ENCODE results near the gene ZCCHC4.
"Not testable (repeated sequence)": the region's sequence is repeated elsewhere in the genome, so short reads cannot be mapped to it uniquely, and the experiment has no call there.

The ZCCHC4 gene

GRCh38 chr4:25308306-25308705 is 4.3 kb upstream of the ZCCHC4 start:
- Histone ChIP-seq H3K9me3 (ENCODE audit: control insufficient read depth, insufficient read depth, low read length) (no peaks in the 10 kb centered on the region), H3K4me1 (ENCODE audit: insufficient read depth, low read length) (no peaks in the 10 kb centered on the region), H3K9ac (ENCODE audit: low read depth, low read length) (no peak overlapping the region), H3K36me3 (ENCODE audit: insufficient read depth, low read length) (no peaks in the 10 kb centered on the region)

DNA sequence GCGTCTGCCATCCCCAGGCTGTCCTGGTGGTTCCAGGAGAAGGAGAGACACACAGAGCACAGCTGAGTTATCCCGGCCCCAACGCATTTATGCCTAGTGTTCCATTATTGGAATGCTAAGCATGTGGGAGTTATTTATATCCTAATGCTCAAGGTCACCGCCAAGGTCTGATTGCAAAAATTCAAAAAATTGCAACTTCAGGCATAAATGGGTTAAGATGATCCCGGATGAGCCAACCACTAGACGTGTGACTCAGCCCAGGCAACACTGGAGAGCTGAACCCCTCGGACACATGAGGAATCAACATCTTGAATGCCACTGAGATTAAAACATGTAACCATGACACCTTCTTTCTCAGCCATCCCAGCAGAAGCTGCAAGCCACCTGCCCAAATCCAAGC is 3.8 kb upstream of the ZCCHC4 start:
- no peak overlapping the region for H3K9ac ChIP-seq (ENCODE audit: low read depth, low read length)
- no peaks in the 10 kb centered on the region for H3K9me3 ChIP-seq (ENCODE audit: control insufficient read depth, insufficient read depth, low read length)
- H3K36me3 ChIP-seq (ENCODE audit: insufficient read depth, low read length) = no peaks in the 10 kb centered on the region
- H3K4me1 ChIP-seq (ENCODE audit: insufficient read depth, low read length) = no peaks in the 10 kb centered on the region

DNA sequence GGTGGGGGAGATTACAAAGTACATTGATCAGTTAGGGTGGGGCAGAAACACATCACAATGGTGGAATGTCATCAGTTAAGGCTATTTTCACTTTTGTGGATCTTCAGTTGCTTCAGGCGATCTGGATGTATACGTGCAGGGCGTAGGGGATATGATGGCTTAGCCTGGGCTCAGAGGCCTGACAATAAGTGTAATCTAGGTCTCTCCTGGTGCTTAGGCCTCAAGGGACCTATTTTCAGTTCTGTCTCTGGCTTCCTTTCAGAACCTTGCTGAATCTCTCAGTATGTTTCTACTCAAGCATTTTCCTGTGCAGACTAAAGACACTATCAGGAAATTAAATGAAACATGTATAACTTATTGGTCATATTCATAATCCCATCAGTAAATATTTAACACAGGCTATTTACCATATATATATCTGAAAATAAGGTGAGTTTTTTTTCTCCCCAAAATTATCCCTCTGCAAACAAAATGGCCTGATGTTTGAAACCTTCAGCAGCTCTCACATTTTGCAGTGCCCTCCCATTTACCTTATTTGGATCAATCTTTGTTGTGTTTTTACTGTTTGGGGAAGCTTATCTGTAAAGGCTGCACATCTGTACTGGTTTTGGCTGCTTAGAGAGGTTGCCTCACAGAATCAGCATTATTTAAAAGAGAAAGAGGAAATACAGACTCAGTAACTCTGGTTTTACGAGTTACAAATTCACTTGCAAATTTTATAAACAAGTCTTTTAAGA is 2.3 kb upstream of the ZCCHC4 start:
- Histone ChIP-seq H3K4me1 (ENCODE audit: insufficient read depth, low read length) (no peaks in the 10 kb centered on the region), H3K9me3 (ENCODE audit: control insufficient read depth, insufficient read depth, low read length) (no peaks in the 10 kb centered on the region), H3K9ac (ENCODE audit: low read depth, low read length) (no peak overlapping the region), H3K36me3 (ENCODE audit: insufficient read depth, low read length) (no peaks in the 10 kb centered on the region)

DNA sequence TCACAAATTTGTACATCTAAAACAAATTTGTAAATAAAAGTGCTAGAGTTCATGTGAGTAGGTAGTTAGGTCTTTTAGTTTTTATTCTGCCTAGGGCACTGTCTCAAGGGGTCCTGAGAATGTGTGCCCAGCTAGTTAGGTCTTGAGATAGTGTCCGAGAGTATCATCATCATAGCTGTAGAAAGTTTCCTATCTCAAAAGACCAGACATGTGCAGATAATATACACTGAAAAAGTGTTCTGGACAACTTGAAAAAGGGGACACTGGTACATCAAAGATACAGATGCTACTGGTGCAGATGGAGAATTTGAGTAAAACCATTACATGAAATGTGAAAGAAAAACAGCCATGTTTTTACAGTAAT is 1.8 kb upstream of the ZCCHC4 start:
- Histone ChIP-seq H3K9me3 (ENCODE audit: control insufficient read depth, insufficient read depth, low read length) (no peaks in the 10 kb centered on the region), H3K4me1 (ENCODE audit: insufficient read depth, low read length) (no peaks in the 10 kb centered on the region), H3K36me3 (ENCODE audit: insufficient read depth, low read length) (no peaks in the 10 kb centered on the region), H3K9ac (ENCODE audit: low read depth, low read length) (no peak overlapping the region)

DNA sequence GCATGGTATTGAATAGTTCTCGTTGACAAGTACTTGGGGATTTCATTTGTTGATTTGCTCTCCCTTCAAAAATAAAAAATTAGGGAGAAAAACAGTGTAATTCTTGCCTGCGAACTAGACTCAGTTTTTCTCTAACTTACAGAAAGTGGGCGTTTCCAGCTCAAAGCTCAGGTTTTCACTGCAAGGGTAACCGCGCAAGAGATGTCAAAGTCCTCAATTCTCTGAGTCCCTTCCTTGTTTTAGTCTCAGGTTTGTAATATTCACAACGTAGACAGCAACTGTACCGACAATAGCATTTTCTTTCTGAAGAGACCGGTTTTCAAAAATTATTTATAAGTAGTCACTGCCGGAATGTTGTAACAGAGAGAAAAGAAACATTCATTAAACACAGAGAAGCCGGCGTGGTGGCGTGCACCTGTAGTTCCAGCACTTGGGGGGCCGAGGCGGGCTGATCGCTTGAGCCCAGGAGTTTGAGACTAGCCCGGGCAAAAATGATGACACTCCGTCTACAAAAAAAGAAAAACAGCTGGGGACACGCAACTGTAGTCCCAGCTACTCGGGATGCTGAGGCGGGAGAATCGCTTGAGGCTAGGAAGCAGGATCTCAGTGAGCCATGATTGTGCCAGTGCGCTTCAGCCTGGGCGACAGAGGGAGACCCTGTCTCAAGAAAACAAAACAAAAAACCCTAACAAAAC is 774 bp downstream of the ZCCHC4 start:
- Histone ChIP-seq H3K36me3 (ENCODE audit: insufficient read depth, low read length) (no peaks in the 10 kb centered on the region), H3K9ac (ENCODE audit: low read depth, low read length) (peak overlapping the region; percentile 83), H3K4me1 (ENCODE audit: insufficient read depth, low read length) (no peaks in the 10 kb centered on the region), H3K9me3 (ENCODE audit: control insufficient read depth, insufficient read depth, low read length) (no peaks in the 10 kb centered on the region)

DNA sequence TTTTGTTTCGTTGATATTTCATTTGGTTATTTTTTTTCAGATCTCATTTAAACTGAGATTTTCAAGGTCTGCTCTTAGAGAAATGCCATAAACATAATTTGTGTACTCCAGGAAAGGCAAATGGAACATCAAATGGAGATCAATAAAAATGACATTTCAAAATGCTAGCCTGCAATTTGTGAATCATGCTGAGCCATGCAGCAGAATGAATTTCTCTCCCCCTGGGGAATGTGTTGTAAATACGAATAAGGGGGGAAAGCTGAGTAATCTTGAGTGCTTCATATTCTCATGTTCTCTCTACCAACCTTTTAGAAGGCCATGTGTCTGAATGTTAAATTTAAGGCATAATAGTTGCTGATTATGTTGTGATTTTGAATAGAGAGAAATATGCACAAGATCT is 7.8 kb downstream of the ZCCHC4 start:
- H3K36me3 ChIP-seq (ENCODE audit: insufficient read depth, low read length) = no peaks in the 10 kb centered on the region

GRCh38 chr4:25320773-25321172 is 8.2 kb downstream of the ZCCHC4 start:
- H3K4me1 ChIP-seq (ENCODE audit: insufficient read depth, low read length) = peaks cover 10% of the 10 kb centered on the region; the same call in 1 of the 2 replicates
- no peak overlapping the region for H3K9ac ChIP-seq (ENCODE audit: low read depth, low read length)
- no peaks in the 10 kb centered on the region for H3K9me3 ChIP-seq (ENCODE audit: control insufficient read depth, insufficient read depth, low read length)
- H3K36me3 ChIP-seq (ENCODE audit: insufficient read depth, low read length) = no peaks in the 10 kb centered on the region

More for the DNA sequence above, 7.8 kb downstream of the ZCCHC4 start:
- no peaks in the 10 kb centered on the region for H3K9me3 ChIP-seq (ENCODE audit: control insufficient read depth, insufficient read depth, low read length)
- peaks cover 10% of the 10 kb centered on the region; the same call in 1 of the 2 replicates for H3K4me1 ChIP-seq (ENCODE audit: insufficient read depth, low read length)
- H3K9ac ChIP-seq (ENCODE audit: low read depth, low read length) = no peak overlapping the region

DNA sequence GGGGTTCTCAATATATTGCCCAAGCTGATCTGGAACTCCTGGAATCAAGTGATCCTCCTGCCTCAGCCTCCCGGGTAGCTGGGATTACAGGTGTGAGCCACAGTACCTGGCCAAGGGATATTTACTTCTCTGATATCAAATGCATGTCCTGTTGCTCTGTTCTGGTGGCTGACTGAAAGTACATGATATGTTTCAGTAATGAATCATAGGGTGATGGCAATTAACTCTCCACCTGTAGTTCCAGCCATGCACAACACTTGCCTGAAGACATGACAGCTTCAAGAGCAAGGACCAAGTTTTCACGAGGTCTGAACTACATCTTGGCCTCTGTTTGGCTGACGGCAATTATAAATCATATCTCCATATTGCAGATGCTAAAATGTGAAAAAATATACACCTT is 9.1 kb downstream of the ZCCHC4 start:
- H3K9me3 ChIP-seq (ENCODE audit: control insufficient read depth, insufficient read depth, low read length) = no peaks in the 10 kb centered on the region
- H3K36me3 ChIP-seq (ENCODE audit: insufficient read depth, low read length) = no peaks in the 10 kb centered on the region
- no peak overlapping the region for H3K9ac ChIP-seq (ENCODE audit: low read depth, low read length)
- H3K4me1 ChIP-seq (ENCODE audit: insufficient read depth, low read length) = peaks cover 10% of the 10 kb centered on the region; the same call in 1 of the 2 replicates

DNA sequence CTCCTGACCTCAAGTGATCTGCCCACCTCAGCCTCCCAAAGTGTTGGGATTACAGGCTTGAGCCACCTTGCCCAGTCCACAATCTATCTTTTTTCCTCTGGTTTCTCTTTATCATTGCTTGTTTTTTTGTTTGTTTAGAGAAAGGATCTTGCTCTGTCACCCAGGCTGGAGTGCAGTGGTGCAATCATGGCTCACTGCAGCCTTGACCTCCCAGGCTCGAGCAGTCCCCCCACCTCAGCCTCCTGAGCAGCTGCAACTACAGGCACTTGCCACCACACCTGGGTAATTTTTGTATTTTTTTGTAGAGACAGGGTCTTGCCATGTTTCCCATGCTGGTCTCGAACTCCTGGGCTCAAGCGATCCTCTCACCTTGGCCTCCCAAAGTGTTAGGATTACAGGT is 15.9 kb downstream of the ZCCHC4 start:
- not testable (repeated sequence) for H3K36me3 ChIP-seq (ENCODE audit: insufficient read depth, low read length); H3K9ac ChIP-seq (ENCODE audit: low read depth, low read length); H3K4me1 ChIP-seq (ENCODE audit: insufficient read depth, low read length); H3K9me3 ChIP-seq (ENCODE audit: control insufficient read depth, insufficient read depth, low read length)

DNA sequence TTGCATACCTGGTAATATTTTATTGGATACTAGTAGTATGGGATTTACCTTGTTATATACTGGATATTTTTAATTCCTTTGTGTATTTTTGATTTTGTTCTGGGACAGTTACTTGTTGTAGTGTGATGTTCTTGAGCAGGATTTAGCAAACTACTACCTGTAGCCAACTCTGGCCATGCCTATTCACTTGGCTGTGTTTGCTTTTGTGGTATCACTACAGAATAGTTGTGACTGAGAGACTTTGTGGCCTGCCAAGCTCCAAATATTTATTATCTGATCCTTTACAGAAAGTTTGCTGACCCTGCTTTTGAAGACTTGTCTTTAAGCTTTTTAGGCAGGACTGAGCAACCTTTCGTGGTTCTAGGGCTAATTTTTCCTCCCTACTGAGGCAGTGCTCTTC is 17.8 kb downstream of the ZCCHC4 start:
- Histone ChIP-seq H3K4me1 (ENCODE audit: insufficient read depth, low read length) (no peaks in the 10 kb centered on the region), H3K36me3 (ENCODE audit: insufficient read depth, low read length) (no peaks in the 10 kb centered on the region), H3K9me3 (ENCODE audit: control insufficient read depth, insufficient read depth, low read length) (no peaks in the 10 kb centered on the region), H3K9ac (ENCODE audit: low read depth, low read length) (no peak overlapping the region)

DNA sequence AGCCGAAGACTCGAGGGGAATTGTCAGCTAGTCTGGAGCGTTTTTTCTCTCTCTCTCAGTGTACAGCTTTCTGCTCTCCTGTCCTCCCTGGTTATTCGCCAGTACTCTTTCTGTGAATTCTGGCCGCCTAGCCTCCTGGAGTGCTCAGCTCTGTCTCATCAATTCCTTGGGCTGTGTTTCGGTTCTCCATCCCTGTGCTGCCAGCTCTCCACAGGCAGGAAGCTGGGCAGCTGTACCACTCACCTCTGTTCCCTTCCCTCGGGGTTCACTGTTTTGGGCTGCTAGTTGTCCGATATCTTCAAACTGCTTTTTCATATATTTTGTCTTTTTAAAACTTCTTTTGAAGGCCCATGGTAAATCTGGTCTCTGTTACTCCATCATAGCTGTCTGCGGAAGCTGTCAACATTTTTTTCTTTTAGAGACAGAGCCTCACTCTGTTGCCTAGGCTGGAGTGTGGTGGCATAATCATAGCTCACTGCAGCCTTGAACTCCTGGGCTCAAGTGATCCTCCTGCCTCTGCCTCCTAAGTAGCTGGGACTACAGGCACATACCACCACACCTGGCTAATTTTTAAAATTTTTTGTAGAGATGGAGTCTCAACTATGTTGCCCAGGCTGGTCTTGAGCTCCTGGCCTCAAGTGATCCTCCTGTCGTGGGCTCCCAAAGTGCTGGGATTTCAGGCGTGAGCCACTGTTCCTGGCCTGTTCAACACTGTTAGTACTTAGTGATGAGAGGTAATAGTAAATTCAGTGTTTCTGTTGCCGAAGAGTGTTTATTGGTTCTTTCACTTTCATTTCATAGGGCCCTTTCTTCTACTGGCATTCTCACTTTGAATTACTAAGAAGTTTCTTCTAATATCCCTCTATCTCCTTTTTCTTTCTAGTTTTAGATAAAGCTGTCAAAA is 18.6 kb downstream of the ZCCHC4 start:
- no peak overlapping the region for H3K9ac ChIP-seq (ENCODE audit: low read depth, low read length)
- no peaks in the 10 kb centered on the region for H3K4me1 ChIP-seq (ENCODE audit: insufficient read depth, low read length)
- H3K9me3 ChIP-seq (ENCODE audit: control insufficient read depth, insufficient read depth, low read length) = no peaks in the 10 kb centered on the region
- no peaks in the 10 kb centered on the region for H3K36me3 ChIP-seq (ENCODE audit: insufficient read depth, low read length)

GRCh38 chr4:25343671-25344070 is 31.1 kb downstream of the ZCCHC4 start:
- Histone ChIP-seq H3K9me3 (ENCODE audit: control insufficient read depth, insufficient read depth, low read length) (no peaks in the 10 kb centered on the region), H3K36me3 (ENCODE audit: insufficient read depth, low read length) (no peaks in the 10 kb centered on the region), H3K9ac (ENCODE audit: low read depth, low read length) (no peak overlapping the region), H3K4me1 (ENCODE audit: insufficient read depth, low read length) (no peaks in the 10 kb centered on the region)

DNA sequence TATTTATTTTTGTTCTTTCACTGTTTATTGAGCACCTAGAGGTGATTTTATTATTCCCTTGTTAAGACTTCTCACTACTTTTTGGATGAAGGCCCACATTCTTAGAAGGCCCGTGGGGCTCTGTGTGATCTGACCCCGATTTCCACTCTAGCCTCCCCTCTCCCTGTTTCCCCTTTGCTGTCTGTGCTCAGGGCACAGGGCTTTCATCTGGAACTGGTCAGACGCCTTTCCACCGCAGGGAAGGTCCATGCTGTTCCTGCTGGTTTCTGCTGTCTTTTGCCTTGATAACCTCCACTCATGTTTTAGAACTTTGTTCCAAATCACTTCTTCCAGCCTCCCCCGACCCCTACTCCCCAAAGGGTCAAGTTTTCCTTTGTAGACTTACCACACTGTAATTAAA is 33.2 kb downstream of the ZCCHC4 start:
- H3K9me3 ChIP-seq (ENCODE audit: control insufficient read depth, insufficient read depth, low read length) = no peaks in the 10 kb centered on the region
- H3K36me3 ChIP-seq (ENCODE audit: insufficient read depth, low read length) = no peaks in the 10 kb centered on the region
- H3K4me1 ChIP-seq (ENCODE audit: insufficient read depth, low read length) = no peaks in the 10 kb centered on the region
- H3K9ac ChIP-seq (ENCODE audit: low read depth, low read length) = no peak overlapping the region

DNA sequence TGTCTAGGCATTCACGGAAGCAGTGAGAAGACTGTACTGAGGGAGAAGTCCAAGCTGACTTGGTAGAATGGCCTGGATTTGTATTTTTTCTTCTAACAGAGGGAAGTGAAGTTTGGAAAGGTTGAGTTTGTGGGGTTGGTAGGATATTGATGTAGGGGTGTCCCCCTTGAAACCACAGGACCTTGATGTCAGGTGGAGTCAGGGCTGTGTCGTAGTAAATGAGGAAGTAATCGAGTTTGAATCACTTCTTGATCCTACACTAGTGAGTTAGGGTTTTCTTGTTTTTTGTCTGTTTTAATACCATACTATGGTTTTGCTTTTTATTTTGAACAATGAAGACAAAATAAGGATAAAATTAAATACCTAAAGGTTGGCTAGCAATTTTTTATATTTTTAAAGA is 34.3 kb downstream of the ZCCHC4 start:
- Histone ChIP-seq H3K9me3 (ENCODE audit: control insufficient read depth, insufficient read depth, low read length) (no peaks in the 10 kb centered on the region), H3K9ac (ENCODE audit: low read depth, low read length) (no peak overlapping the region), H3K4me1 (ENCODE audit: insufficient read depth, low read length) (peaks cover 5% of the 10 kb centered on the region; the same call in 1 of the 2 replicates), H3K36me3 (ENCODE audit: insufficient read depth, low read length) (no peaks in the 10 kb centered on the region)
